ENCODE data around the gene DIS3.
A peak's percentile ranks its signal among the peaks of the same experiment; 100 is the strongest.

- no peak for TF ChIP-seq EP300 (IDR thresholded peaks at IDR 0.05; ENCODE audit: low read depth in 2 of 2, low read length in 2 of 2)
- no peak for TF ChIP-seq EP300 (CRISPR knock-in tag; IDR thresholded peaks at IDR 0.05; ENCODE audit: borderline replicate concordance)
- no peak for TF ChIP-seq ZNF83 (CRISPR knock-in tag; IDR thresholded peaks at IDR 0.05; ENCODE audit: borderline replicate concordance)
- TF ChIP-seq ZNF644 (CRISPR knock-in tag; IDR thresholded peaks at IDR 0.05; ENCODE audit: low read depth), result no peak
- TF ChIP-seq NBN (conservative IDR thresholded peaks at IDR 0.05), result no peak
- TF ChIP-seq ELF1 (CRISPR knock-in tag; IDR thresholded peaks at IDR 0.05), result peak; percentile 86
Measured at GRCh38 chr13:72781451-72782439, at the start of gene DIS3, which contains the start of gene PIBF1.

Data from HepG2 (cell line).